Cortex of kidney (tissue), 1 donor: Measurements from ENCODE around the gene TMEM255B.
"Not testable (repeated sequence)": the region's sequence is repeated elsewhere in the genome, so short reads cannot be mapped to it uniquely, and the experiment has no call there.

Source experiments
- DNase-seq: peaks from one replicate; lab custom pipeline; 2025; lab: John Stamatoyannopoulos, UW

TMEM255B gene

DNA sequence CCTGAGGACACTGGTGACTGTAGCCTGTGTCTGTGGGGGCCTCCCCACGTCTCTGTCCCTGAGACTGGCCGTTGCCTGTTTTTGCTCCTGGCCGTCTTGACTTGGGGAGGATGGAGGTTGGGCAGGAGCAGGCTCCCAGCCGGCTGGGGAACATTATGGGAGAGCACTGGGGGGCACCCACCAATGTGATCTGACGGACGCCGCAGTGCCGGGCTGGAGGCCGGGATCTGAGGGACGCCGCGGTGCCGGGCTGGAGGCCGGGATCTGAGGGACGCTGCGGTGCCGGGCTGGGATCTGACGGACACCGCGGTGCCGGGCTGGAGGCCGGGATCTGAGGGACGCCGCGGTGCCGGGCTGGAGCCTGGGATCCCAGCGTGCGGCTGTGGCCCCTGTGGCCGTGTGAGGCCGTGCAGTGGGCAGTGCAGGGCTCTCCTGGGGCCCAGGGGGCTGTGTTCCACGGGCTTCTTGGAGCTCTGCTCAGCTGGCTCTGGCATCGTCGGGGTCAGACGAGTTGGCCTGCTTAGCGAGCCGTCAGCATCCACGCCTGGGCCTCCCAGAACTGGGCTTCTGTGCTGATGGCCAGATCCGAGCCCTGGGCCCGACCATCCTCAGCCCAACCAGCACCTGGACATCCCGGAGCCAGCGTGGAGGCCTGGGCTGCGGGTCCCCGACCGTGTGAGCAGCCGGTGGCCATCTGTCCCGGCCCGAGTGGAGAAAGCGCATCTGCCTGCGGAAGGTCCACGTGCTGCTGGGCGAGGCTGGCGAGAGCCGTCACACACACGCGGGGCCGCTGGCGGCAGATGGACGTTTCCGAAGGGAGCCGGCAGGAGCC, 59.0 kb downstream of the TMEM255B start:
- no peak for DNase-seq

GRCh38 chr13:113818700-113819295, 59.8 kb downstream of the TMEM255B start:
- no peak for DNase-seq

- no peak for DNase-seq
Measured at GRCh38 chr13:113819341-113819730, 60.3 kb downstream of the TMEM255B start.

DNA sequence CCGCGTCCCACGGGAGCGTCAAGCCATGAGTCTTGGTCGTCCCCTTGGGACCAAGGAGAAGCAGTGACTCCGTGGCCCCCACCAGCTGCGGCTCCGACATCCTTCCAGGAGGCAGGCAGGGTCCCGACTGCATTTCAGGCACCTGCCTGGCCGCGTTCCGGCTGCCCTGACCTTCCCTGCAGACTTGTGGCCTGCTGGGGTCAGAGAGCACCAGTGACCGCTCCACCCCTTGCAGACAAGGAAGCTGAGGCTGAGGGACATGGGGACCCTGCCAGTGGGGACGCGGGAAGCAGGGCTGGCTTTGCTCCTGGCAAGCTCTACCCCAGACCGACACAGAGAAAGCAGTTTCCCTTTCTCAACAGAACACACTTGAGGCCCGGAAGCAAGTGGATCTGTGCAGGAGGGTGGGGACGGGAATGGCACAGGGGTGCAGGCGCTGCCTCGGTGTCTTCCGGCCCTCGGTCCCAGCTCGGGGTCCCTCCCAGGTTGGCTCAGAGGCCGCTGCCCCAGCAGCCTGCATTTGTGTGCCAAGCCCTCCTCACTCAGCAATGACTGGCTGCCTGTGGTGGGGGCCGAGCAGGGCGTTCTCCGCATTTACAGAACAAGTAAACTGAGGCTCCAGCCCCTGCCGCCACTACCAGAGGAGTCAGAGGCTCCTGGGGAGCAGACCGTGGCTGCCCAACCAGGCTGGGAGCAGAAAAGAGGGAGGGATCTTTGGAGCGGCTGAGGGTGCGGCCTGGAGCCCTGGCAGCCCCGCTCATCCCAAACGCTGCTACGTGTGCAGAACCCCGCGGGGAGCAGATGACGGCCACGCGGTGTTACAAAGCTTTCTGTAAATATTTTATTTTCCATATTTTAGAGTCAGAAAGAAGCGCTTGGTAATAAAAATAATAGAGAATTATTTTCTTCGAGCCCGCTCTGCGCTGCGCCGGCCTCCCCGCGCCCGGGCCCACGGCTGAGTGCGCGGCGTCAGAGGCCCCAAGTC, 61.0 kb downstream of the TMEM255B start:
- no peak for DNase-seq

DNA sequence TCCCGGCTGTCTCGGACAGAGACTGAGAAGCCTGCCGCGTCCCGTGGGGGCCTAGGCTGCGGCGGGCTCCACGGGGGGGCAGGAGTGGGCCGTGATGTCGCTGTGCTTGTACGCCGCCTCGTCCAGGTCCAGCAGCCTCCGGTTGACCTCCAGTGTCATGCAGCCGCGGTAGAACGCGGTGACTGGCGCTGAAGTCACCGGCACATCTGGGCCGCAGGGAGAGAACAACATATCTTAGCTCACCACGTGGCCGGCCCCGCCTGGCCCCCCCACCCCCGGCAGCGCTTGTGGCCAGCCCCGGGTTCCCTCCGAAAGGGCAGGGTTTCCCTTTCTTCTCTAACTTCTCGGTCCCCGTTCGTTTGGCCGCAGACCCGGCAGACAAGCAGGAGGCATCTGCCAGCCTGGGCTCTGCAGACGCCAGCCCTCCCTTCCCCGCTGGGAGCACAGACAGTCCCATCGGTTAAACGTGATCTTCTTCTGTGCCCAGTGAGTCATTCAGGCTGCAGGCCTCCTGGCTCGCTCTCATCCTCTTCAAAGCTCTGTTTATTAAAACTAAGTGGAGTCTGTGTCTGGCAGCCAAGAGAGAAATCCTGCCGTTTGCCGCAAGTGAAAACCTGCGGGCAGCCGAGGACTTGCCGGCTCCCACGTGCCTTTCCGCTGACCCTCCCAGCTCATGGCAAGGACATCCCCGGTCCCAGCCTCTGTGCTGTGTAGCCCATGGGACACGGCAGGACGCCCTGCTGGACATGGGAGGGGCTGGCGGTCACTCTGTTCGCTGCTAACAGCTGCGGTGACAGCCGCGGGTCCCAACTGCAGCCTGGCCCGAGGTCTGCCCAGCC, 62.0 kb downstream of the TMEM255B start:
- DNase-seq: no peak

- no peak for DNase-seq
Measured at GRCh38 chr13:113821847-113822246, 62.8 kb downstream of the TMEM255B start.

- no peak for DNase-seq
Measured at GRCh38 chr13:113822266-113822665, 63.2 kb downstream of the TMEM255B start.

- no peak for DNase-seq
Measured at GRCh38 chr13:113822956-113823744, 64.1 kb downstream of the TMEM255B start.

DNA sequence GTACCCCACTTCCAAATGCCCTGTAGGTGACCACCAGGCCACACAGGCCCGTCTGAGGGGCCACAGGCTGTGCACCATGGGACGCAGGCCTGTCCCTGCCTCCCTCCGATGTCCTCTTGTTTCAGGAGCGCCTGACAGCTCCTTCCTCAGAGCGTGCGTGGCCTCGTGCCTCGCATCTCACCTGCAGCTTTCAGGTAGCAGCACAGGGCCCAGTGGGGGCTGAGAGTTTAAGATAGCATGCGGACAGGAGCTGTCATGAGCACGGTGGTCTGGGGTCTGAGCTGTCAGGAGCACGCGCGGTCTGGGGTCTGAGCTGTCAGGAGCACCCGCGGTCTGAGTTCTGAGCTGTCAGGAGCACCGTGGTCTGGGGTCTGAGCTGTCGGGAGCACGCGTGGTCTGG, 64.7 kb downstream of the TMEM255B start:
- DNase-seq: no peak

- DNase-seq: no peak
Measured at GRCh38 chr13:113825841-113826240, 66.8 kb downstream of the TMEM255B start.

- DNase-seq: not testable (repeated sequence)
Measured at GRCh38 chr13:113826446-113826845, 67.4 kb downstream of the TMEM255B start.

GRCh38 chr13:113827021-113827420, 68.0 kb downstream of the TMEM255B start:
- DNase-seq: no peak

DNA sequence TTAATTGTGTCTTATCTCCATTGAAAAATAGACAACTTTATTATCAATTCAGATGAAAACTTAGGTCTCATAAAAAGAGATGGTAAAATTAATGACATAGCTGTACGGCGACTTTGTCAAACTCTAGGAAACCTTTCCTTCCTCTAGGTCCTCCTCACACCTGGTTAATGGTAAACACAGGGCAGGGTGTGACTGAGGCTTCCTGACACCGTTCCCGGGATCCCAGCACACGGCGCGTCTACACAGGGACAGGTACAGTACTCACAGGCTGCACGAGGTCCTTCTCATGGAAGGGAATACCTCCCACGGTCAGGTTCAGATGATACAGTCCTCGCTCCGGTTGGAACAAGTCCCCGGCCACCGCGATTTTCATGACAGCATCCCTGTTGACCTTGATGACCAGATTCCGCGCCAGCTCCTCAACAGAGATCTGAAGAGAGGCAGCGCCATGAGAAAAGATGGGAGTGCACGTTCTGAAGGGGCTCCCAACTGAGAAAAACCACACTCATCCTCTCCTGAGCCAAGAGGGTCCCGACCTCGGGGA, 69.3 kb downstream of the TMEM255B start:
- no peak for DNase-seq

DNA sequence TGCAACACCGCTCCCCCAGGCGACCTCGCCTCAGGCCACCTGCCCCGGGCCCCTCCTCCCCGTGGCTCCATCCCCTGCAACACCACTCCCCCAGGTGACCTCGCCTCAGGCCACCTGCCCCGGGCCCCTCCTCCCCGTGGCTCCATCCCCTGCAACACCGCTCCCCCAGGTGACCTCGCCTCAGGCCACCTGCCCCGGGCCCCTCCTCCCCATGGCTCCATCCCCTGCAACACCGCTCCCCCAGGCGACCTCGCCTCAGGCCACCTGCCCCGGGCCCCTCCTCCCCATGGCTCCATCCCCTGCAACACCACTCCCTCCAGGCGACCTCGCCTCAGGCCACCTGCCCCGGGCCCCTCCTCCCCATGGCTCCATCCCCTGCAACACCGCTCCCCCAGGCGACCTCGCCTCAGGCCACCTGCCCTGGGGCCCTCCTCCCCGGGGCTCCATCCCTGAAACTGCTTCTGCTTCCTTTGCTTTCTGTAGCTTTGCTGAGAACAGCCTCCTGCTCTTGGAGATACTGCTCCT, 71.5 kb downstream of the TMEM255B start:
- not testable (repeated sequence) for DNase-seq

- no peak for DNase-seq
Measured at GRCh38 chr13:113831061-113831460, 72.0 kb downstream of the TMEM255B start.

DNA sequence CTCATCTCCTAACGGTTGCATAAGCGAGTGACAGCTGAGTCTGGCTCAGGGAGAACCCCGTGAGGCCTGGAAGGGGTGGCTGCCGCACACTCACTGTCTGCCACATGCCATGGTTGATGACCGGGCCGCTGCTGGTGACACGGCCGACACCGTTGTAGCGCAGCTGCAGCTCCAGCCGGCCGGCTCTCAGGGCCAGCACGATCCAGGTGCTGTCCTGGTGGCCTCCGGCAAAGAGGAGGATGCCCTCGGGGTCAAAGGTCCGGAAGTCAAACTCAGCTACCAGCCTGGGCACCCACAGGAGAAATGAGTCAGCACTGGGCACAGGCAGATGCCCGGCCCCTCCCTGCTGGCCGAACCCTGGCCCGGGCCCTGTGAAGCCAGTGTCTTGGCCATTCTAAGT, 73.2 kb downstream of the TMEM255B start:
- DNase-seq: no peak

GRCh38 chr13:113832631-113833030, 73.6 kb downstream of the TMEM255B start:
- no peak for DNase-seq

DNA sequence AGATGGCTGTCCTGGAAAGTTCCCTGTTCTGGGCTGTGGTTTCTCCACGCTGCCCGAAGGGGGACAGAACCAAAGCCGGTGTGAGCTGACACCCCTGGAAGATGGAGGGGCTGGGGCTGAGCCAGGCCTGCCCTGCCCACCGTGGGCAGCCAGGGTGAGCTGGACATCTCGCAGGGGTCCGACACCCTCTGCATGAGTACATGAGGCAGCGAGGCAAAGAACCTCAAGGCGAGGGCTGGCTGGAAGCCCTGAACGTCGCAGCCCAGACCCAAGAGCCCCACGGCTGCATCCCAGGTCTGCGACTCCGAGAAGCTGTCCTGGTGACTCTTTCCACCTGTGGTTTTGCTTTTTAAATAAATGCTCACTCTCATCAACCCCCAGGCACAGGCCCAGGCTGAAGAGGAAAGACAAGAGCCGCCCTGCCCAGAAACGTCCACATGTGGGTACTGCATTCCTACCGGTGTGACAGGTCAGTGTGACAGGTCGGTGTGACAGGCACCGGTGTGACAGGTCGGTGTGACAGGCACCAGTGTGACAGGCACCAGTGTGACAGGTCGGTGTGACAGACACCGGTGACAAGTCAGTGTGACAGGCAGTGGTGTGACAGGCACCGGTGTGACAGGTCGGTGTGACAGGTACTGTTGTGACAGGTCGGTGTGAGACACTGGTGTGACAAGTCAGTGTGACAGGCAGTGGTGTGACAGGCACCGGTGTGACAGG, 74.2 kb downstream of the TMEM255B start:
- DNase-seq: no peak

DNA sequence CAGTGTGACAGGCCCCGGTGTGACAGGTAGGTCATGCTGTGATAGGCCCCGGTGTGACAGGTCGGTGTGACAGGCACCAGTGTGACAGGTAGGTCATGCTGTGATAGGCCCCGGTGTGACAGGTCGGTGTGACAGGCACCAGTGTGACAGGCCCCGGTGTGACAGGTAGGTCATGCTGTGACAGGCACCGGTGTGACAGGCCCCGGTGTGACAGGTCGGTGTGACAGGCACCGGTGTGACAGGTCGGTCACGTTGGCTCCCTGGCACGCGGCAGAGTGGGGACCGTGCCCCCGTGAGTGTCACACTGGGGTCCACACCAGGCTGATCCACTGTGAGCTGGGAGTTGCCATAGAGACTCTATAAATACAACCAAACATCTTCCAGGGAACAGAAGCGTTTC, 75.0 kb downstream of the TMEM255B start:
- not testable (repeated sequence) for DNase-seq
